PC-9 (cell line): ENCODE data around the gene NEDD9. TPM values are rescaled to one million over a fixed set of nuclear protein-coding genes. Genes with fewer than 3 reads are reported as not detected.

Experiments
- BruUV-seq: library from RNA; stranded (reverse); fragments of 400-500 nt; replicated peaks from 2 replicates; lab custom pipeline; 2021; lab: Mats Ljungman, UMichigan
- CTCF ChIA-PET: fragments of 300-600 bp; sonication (Branson Sonifier 250); formaldehyde crosslinking; loops from one replicate; lab custom pipeline; 2022; ENCODE audit warnings: antibody characterized with exemption; lab: Charles Lee
- POLR2A ChIA-PET: fragments of 300-600 bp; sonication (Branson Sonifier 250); formaldehyde crosslinking; loops from one replicate; lab custom pipeline; 2022; ENCODE audit warnings: antibody characterized with exemption; ENCODE audit not compliant: unreplicated experiment; lab: Charles Lee
- DNase-seq, 2 experiments: peaks; one replicate each; pipeline versions ENCODE4 v3.0.0 to v3.0.0-alpha.2; 2015 to 2022; ENCODE audit warnings: mixed read lengths in 1 of 2
- H2AFZ ChIP-seq: fragments of 200-600 bp; sonication (generic); 2 replicates; pipeline ENCODE4 v1.8.1; 2017; ENCODE audit warnings: antibody characterized with exemption
- H3F3A ChIP-seq: fragments of 200-600 bp; sonication (generic); 2 replicates; pipeline ENCODE4 v1.8.1; 2017; ENCODE audit warnings: antibody characterized with exemption, mild to moderate bottlenecking, low read depth; ENCODE audit not compliant: insufficient read depth
- H3K27ac ChIP-seq: fragments of 200-600 bp; sonication (generic); 2 replicates; pipeline ENCODE4 v1.6.1; 2016; ENCODE audit warnings: mixed run types
- H3K27me3 ChIP-seq: fragments of 200-600 bp; sonication (generic); 2 replicates; pipeline ENCODE4 v1.6.1; 2016; ENCODE audit warnings: low read depth, mixed run types; ENCODE audit not compliant: insufficient read depth
- H3K36me3 ChIP-seq: fragments of 200-600 bp; sonication (generic); 2 replicates; pipeline ENCODE4 v1.6.1; 2016; ENCODE audit warnings: low read depth, mixed run types
- H3K4me1 ChIP-seq: fragments of 200-600 bp; sonication (generic); replicated peaks from 2 replicates; pipeline ENCODE4 v1.6.1; 2016; ENCODE audit warnings: mixed run types; ENCODE audit not compliant: insufficient read depth
- H3K4me2 ChIP-seq: fragments of 200-600 bp; sonication (generic); 2 replicates; pipeline ENCODE4 v1.6.1; 2017; ENCODE audit warnings: mixed run types
- H3K4me3 ChIP-seq: fragments of 200-600 bp; sonication (generic); 2 replicates; pipeline ENCODE4 v1.6.1; 2016; ENCODE audit warnings: mixed run types
- H3K79me2 ChIP-seq: fragments of 200-600 bp; sonication (generic); 2 replicates; pipeline ENCODE4 v1.6.1; 2017; ENCODE audit warnings: low read depth, mixed run types
- H3K9me2 ChIP-seq: fragments of 200-600 bp; sonication (generic); 2 replicates; pipeline ENCODE4 v1.8.1; 2017; ENCODE audit warnings: mild to moderate bottlenecking; ENCODE audit not compliant: insufficient read depth
- H3K9me3 ChIP-seq: fragments of 200-600 bp; sonication (generic); 2 replicates; pipeline ENCODE4 v1.8.1; 2016; ENCODE audit warnings: low read depth; ENCODE audit not compliant: insufficient read depth
- H4K20me1 ChIP-seq: fragments of 200-600 bp; sonication (generic); 2 replicates; pipeline ENCODE4 v1.8.1; 2017; ENCODE audit not compliant: insufficient read depth
- CTCF ChIP-seq: fragments of 200-600 bp; sonication (generic); conservative IDR thresholded peaks from 2 replicates; pipeline ENCODE4 v1.6.1; 2017; ENCODE audit warnings: mixed run types, antibody characterized with exemption, mild to moderate bottlenecking, moderate library complexity
- EZH2 ChIP-seq: fragments of 200-600 bp; sonication (generic); IDR thresholded peaks from 2 replicates; pipeline ENCODE4 v1.8.0; 2017; ENCODE audit warnings: antibody characterized with exemption, low read depth
- intact Hi-C: fragments of 100-400 bp; cut with micrococcal nuclease; formaldehyde crosslinking; loops from one replicate; pipeline ENCODE4 v1.10.0; 2022; ENCODE audit not compliant: unreplicated experiment
- total RNA-seq: library from RNA; stranded (reverse); gene quantifications from 2 replicates; pipeline ENCODE4 v1.2.3, GENCODE V29; 2021

NEDD9 gene
- total RNA-seq, 1 experiment from 2014 or later = 57.5 TPM

GRCh38 chr6:11168091-11168635 is 64.3 kb downstream of the NEDD9 start:
- POLR2A ChIA-PET = no interaction called here
- no peaks in the 10 kb centered on the region for H3K27me3 ChIP-seq
- no peaks in the 10 kb centered on the region for H3F3A ChIP-seq
- intact Hi-C loops = no loop called here
- no peaks in the 10 kb centered on the region for H4K20me1 ChIP-seq
- CTCF ChIA-PET = no interaction called here
- no TSS peak for BruUV-seq
- H3K4me2 ChIP-seq = no peak overlapping the region
- no peaks in the 10 kb centered on the region for H3K79me2 ChIP-seq
- H3K36me3 ChIP-seq = no peaks in the 10 kb centered on the region
- no peak for DNase-seq
- H3K27ac ChIP-seq = no peak overlapping the region
- H3K9me3 ChIP-seq = no peaks in the 10 kb centered on the region
- no peak overlapping the region for H2AFZ ChIP-seq
- no peak for TF ChIP-seq EZH2
- no peak for TF ChIP-seq CTCF
- no peaks in the 10 kb centered on the region for H3K4me1 ChIP-seq
- no peak overlapping the region for H3K4me3 ChIP-seq
- no peaks in the 10 kb centered on the region for H3K9me2 ChIP-seq

GRCh38 chr6:11166948-11167347 is 65.5 kb downstream of the NEDD9 start:
- DNase-seq = no peak
- Histone ChIP-seq H3K9me3 (no peaks in the 10 kb centered on the region), H3F3A (no peaks in the 10 kb centered on the region), H3K36me3 (no peaks in the 10 kb centered on the region), H3K4me1 (no peaks in the 10 kb centered on the region), H2AFZ (no peak overlapping the region), H3K4me2 (no peak overlapping the region), H3K27ac (no peak overlapping the region), H3K27me3 (no peaks in the 10 kb centered on the region), H3K79me2 (no peaks in the 10 kb centered on the region), H3K4me3 (no peak overlapping the region), H3K9me2 (no peaks in the 10 kb centered on the region), H4K20me1 (no peaks in the 10 kb centered on the region)
- ChIA-PET CTCF (no interaction called here), POLR2A (interaction anchor here (0.7 kb wide), 1 partner anchor 386 kb away, joined by 4 read pairs; no protein-coding TSS in a partner anchor)
- no peak for TF ChIP-seq CTCF
- TF ChIP-seq EZH2 = no peak
- intact Hi-C loops = no loop called here
- BruUV-seq = no TSS peak

GRCh38 chr6:11164717-11165646 is 67.5 kb downstream of the NEDD9 start:
- Histone ChIP-seq H3K9me3 (no peaks in the 10 kb centered on the region), H2AFZ (no peak overlapping the region), H3K27ac (no peak overlapping the region), H4K20me1 (no peaks in the 10 kb centered on the region), H3F3A (no peaks in the 10 kb centered on the region), H3K4me1 (no peaks in the 10 kb centered on the region), H3K79me2 (no peaks in the 10 kb centered on the region), H3K4me2 (no peak overlapping the region), H3K27me3 (no peaks in the 10 kb centered on the region), H3K4me3 (no peak overlapping the region), H3K9me2 (no peaks in the 10 kb centered on the region), H3K36me3 (no peaks in the 10 kb centered on the region)
- ChIA-PET POLR2A (no interaction called here), CTCF (no interaction called here)
- TF ChIP-seq EZH2 = no peak
- no TSS peak for BruUV-seq
- DNase-seq = no peak
- intact Hi-C loops = no loop called here
